CD4-positive, alpha-beta T cell (primary cell): ENCODE measurements around the gene KMT2D. TPM values are rescaled to one million over a fixed set of nuclear protein-coding genes. Genes with fewer than 3 reads are reported as not detected.

ENCODE experiments used
- ATAC-seq: fragments of 200-7000 bp; cut with Tn5 transposase; one replicate; pipeline ENCODE4 v1.10.0; 2022; ENCODE audit warnings: mild to moderate bottlenecking; ENCODE audit not compliant: poor library complexity
- CTCF ChIA-PET: fragments of 350-600 bp; sonication (Branson Sonifier 250); formaldehyde crosslinking; loops from one replicate; lab custom pipeline; 2021; ENCODE audit warnings: antibody characterized with exemption, inconsistent platforms; lab: Charles Lee
- POLR2A ChIA-PET: fragments of 350-600 bp; sonication (Branson Sonifier 250); formaldehyde crosslinking; loops from one replicate; lab custom pipeline; 2021; ENCODE audit warnings: antibody characterized with exemption, inconsistent platforms; lab: Charles Lee
- DNase-seq, 14 experiments: peaks; one replicate each; pipeline ENCODE4 v3.0.0-alpha.2; 2013 to 2020; ENCODE audit warnings: mixed read lengths in 2 of 14
- H3K27ac ChIP-seq, 2 donors: one replicate each; pipeline versions ENCODE4 v1.5.1 to v1.7.0; 2013; ENCODE audit warnings: low read length in 2 of 2, low read depth in 1 of 2, mild to moderate bottlenecking in 1 of 2
- H3K27me3 ChIP-seq, 2 experiments: 1 replicate in 1 of 2; 2 replicates in 1 of 2; pipeline versions ENCODE4 v1.6.1 to v1.7.0; 2013; ENCODE audit warnings: low read length in 2 of 2, control low read depth in 1 of 2, mild to moderate bottlenecking in 1 of 2, moderate library complexity in 1 of 2; ENCODE audit not compliant: insufficient read depth in 2 of 2, control insufficient read depth in 1 of 2
- H3K36me3 ChIP-seq: one replicate; pipeline ENCODE4 v1.6.1; 2013; ENCODE audit warnings: low read length, control low read depth; ENCODE audit not compliant: insufficient read depth
- H3K4me1 ChIP-seq: one replicate; pipeline ENCODE4 v1.6.1; 2013; ENCODE audit warnings: low read length, control low read depth; ENCODE audit not compliant: insufficient read depth
- H3K4me3 ChIP-seq: one replicate; pipeline ENCODE4 v1.5.1; 2013; ENCODE audit warnings: mild to moderate bottlenecking, low read length, moderate library complexity
- H3K9me3 ChIP-seq, 2 experiments: 1 replicate in 1 of 2; 2 replicates in 1 of 2; pipeline versions ENCODE4 v1.6.1 to v1.7.0; 2013; ENCODE audit warnings: low read length in 2 of 2, mild to moderate bottlenecking in 2 of 2, control low read depth in 1 of 2, moderate library complexity in 1 of 2; ENCODE audit not compliant: control insufficient read depth in 1 of 2, insufficient read depth in 1 of 2
- H3K27ac Mint-ChIP-seq: one replicate; pipeline ENCODE4 v1.8.0; 2020; ENCODE audit warnings: mixed read lengths
- H3K27me3 Mint-ChIP-seq: one replicate; pipeline ENCODE4 v1.8.0; 2021; ENCODE audit warnings: mixed read lengths
- H3K36me3 Mint-ChIP-seq: one replicate; pipeline ENCODE4 v1.8.0; 2021; ENCODE audit warnings: low read depth, mixed read lengths
- H3K4me1 Mint-ChIP-seq: one replicate; pipeline ENCODE4 v1.8.0; 2021; ENCODE audit warnings: low read depth, mixed read lengths
- H3K4me3 Mint-ChIP-seq: one replicate; pipeline ENCODE4 v1.8.0; 2020; ENCODE audit warnings: mild to moderate bottlenecking, mixed read lengths
- H3K9me3 Mint-ChIP-seq: one replicate; pipeline ENCODE4 v1.8.0; 2020; ENCODE audit warnings: mixed read lengths
- intact Hi-C, 2 experiments: fragments of 100-400 bp; cut with DNase I in 1 of 2; cut with micrococcal nuclease in 1 of 2; formaldehyde crosslinking; loops; one replicate each; pipeline versions ENCODE4 v1.15.1 to v1.9.0; 2023 to 2025; cut with DNase I, micrococcal nuclease
- total RNA-seq, 174 experiments: library from RNA in 2 of 174; stranded (reverse) in 2 of 174; gene quantifications; one replicate each; pipeline ENCODE4 v1.2.3 and lab custom pipeline; 2021 to 2026
- TF ChIP-seq, protein P1 (sequence below): fragments of 200-600 bp; IDR thresholded peaks from one replicate; pipeline ENCODE4 v1.8.0; 2022; ENCODE audit warnings: antibody characterized with exemption, mild to moderate bottlenecking

The KMT2D gene
- total RNA-seq, 2 experiments from 2014 or later: 107 to 110 TPM

- DNase-seq: no peak
- CTCF ChIA-PET: interaction anchor here (0.9 to 5.0 kb wide), 5 partner anchors 8 to 37 kb away, joined by 3 to 46 read pairs (median 8); partner anchors contain the start of gene LMBR1L
- no peaks in the 10 kb centered on the region for H3K9me3 ChIP-seq
- no peaks in the 10 kb centered on the region for H3K27me3 ChIP-seq
- POLR2A ChIA-PET: interaction anchor here (1.0 to 4.2 kb wide), 4 partner anchors 9 to 31 kb away, joined by 3 to 41 read pairs (median 22); partner anchors contain the start of genes LMBR1L and TUBA1B
- ATAC-seq: no peak
- TF ChIP-seq, protein P1, sequence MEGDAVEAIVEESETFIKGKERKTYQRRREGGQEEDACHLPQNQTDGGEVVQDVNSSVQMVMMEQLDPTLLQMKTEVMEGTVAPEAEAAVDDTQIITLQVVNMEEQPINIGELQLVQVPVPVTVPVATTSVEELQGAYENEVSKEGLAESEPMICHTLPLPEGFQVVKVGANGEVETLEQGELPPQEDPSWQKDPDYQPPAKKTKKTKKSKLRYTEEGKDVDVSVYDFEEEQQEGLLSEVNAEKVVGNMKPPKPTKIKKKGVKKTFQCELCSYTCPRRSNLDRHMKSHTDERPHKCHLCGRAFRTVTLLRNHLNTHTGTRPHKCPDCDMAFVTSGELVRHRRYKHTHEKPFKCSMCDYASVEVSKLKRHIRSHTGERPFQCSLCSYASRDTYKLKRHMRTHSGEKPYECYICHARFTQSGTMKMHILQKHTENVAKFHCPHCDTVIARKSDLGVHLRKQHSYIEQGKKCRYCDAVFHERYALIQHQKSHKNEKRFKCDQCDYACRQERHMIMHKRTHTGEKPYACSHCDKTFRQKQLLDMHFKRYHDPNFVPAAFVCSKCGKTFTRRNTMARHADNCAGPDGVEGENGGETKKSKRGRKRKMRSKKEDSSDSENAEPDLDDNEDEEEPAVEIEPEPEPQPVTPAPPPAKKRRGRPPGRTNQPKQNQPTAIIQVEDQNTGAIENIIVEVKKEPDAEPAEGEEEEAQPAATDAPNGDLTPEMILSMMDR: no peak
- peaks cover 80% of the 10 kb centered on the region for H3K36me3 ChIP-seq
- no peak overlapping the region for H3K4me3 ChIP-seq
- no peaks in the 10 kb centered on the region for H3K4me1 ChIP-seq
- no peaks in the 10 kb centered on the region for H3K9me3 Mint-ChIP-seq
- H3K36me3 Mint-ChIP-seq: peaks cover 83% of the 10 kb centered on the region
- peaks cover 5% of the 10 kb centered on the region for H3K27me3 Mint-ChIP-seq
- H3K27ac Mint-ChIP-seq: no peak overlapping the region
- no peak overlapping the region for H3K27ac ChIP-seq
- no peak overlapping the region for H3K4me3 Mint-ChIP-seq
- H3K4me1 Mint-ChIP-seq: peaks cover 4% of the 10 kb centered on the region
- intact Hi-C loops: no loop called here
These were observed 39.8 kb upstream of the KMT2D start for GRCh38 chr12:49100380-49100779.

DNA sequence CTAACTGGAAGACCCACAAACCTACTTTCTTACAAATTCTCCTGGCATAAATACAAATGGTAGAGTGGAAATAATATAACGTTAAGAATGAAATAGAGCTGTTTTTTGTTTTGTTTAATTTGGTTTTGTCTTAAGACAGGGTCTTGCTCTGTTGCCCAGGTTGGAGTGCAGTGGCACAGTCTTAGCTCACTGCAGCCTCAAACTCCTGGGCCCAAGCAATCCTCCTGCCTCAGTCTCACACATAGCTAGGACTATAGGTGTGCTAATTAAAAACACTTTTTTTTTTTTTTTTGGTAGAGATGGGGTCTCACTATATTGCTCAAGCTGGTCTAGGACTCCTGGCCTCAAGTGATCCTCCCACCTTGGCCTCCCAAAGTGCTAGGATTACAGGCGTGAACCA is 38.1 kb upstream of the KMT2D start:
- TF ChIP-seq, protein P1: no peak
- CTCF ChIA-PET: interaction anchor here (0.8 to 5.0 kb wide), 13 partner anchors 11 to 246 kb away, joined by 3 to 46 read pairs (median 6); partner anchors contain the start of genes DDX23, LMBR1L, RHEBL1 and TUBA1B
- Histone ChIP-seq H3K4me1 (peaks cover 11% of the 10 kb centered on the region), H3K27ac (no peak overlapping the region), H3K4me3 (no peak overlapping the region), H3K36me3 (peaks cover 63% of the 10 kb centered on the region), H3K9me3 (peaks cover 0 to 5% of the 10 kb centered on the region in 2 experiments), H3K27me3 (peaks cover 9 to 13% of the 10 kb centered on the region in 2 experiments)
- Mint-ChIP-seq H3K9me3 (no peaks in the 10 kb centered on the region), H3K4me3 (no peak overlapping the region), H3K36me3 (peaks cover 68% of the 10 kb centered on the region), H3K4me1 (peaks cover 20% of the 10 kb centered on the region), H3K27ac (no peak overlapping the region), H3K27me3 (peaks cover 22% of the 10 kb centered on the region)
- DNase-seq: no peak
- no peak for ATAC-seq
- intact Hi-C loops: loop anchor here (1.0 to 2.0 kb wide), 2 partner anchors 34 kb away; no protein-coding TSS in a partner anchor
- POLR2A ChIA-PET: interaction anchor here (1.0 to 4.2 kb wide), 7 partner anchors 11 to 137 kb away, joined by 3 to 41 read pairs (median 6); partner anchors contain the start of genes LMBR1L, RHEBL1, TUBA1A and TUBA1B

GRCh38 chr12:49098035-49098451 is 37.4 kb upstream of the KMT2D start:
- Mint-ChIP-seq H3K36me3 (peaks cover 62% of the 10 kb centered on the region), H3K27me3 (peaks cover 28% of the 10 kb centered on the region), H3K4me1 (peaks cover 25% of the 10 kb centered on the region), H3K9me3 (no peaks in the 10 kb centered on the region), H3K27ac (no peak overlapping the region), H3K4me3 (no peak overlapping the region)
- TF ChIP-seq, protein P1: peak; percentile 76
- DNase-seq (peak; percentile 36 to 80 (median 58)), ATAC-seq (peak; percentile 73)
- peaks cover 16 to 20% of the 10 kb centered on the region in 2 experiments for H3K27me3 ChIP-seq
- H3K4me3 ChIP-seq: no peak overlapping the region
- no peak overlapping the region for H3K27ac ChIP-seq
- H3K36me3 ChIP-seq: peaks cover 57% of the 10 kb centered on the region
- ChIA-PET CTCF (interaction anchor here (0.8 to 5.0 kb wide), 13 partner anchors 10 to 245 kb away, joined by 3 to 46 read pairs (median 6); partner anchors contain the start of genes DDX23, LMBR1L, RHEBL1 and TUBA1B), POLR2A (interaction anchor here (0.8 to 4.2 kb wide), 7 partner anchors 9 to 137 kb away, joined by 3 to 41 read pairs (median 4); partner anchors contain the start of genes LMBR1L, RHEBL1, TUBA1A and TUBA1B)
- intact Hi-C loops: loop anchor here (1.0 to 2.0 kb wide), 2 partner anchors 33 to 34 kb away; no protein-coding TSS in a partner anchor
- H3K9me3 ChIP-seq: peaks cover 0 to 5% of the 10 kb centered on the region in 2 experiments
- peaks cover 15% of the 10 kb centered on the region for H3K4me1 ChIP-seq
